Stimulated activated CD4-positive, alpha-beta T cell treated with anti-CD3 and anti-CD28 coated beads, TNF-alpha, amount 100 ng/mL, for 24 hours (primary cell): ENCODE results near the gene SPAG16.
"Not testable (repeated sequence)": the region's sequence is repeated elsewhere in the genome, so short reads cannot be mapped to it uniquely, and the experiment has no call there.

Experiments
- DNase-seq, 3 experiments: peaks; one replicate each; pipeline ENCODE4 v3.0.0-alpha.2; 2020; ENCODE audit warnings: low read depth in 3 of 3

The SPAG16 gene

GRCh38 chr2:213545481-213545880, 261.2 kb downstream of the SPAG16 start:
- DNase-seq, result no peak

GRCh38 chr2:213545964-213546475, 261.8 kb downstream of the SPAG16 start:
- no peak for DNase-seq

GRCh38 chr2:213551526-213551925, 267.3 kb downstream of the SPAG16 start:
- DNase-seq, result no peak

- DNase-seq, result no peak
These were observed 274.8 kb downstream of the SPAG16 start for GRCh38 chr2:213559053-213559452.

- DNase-seq, result no peak
These were observed 277.5 kb downstream of the SPAG16 start for GRCh38 chr2:213561759-213562158.

GRCh38 chr2:213562539-213563180, 278.4 kb downstream of the SPAG16 start:
- no peak for DNase-seq

- DNase-seq, result no peak
These were observed 282.6 kb downstream of the SPAG16 start for GRCh38 chr2:213566846-213567245.

GRCh38 chr2:213609570-213610170, 325.4 kb downstream of the SPAG16 start:
- no peak for DNase-seq

GRCh38 chr2:213627054-213627710, 342.9 kb downstream of the SPAG16 start:
- no peak for DNase-seq

GRCh38 chr2:213627835-213628460, 343.7 kb downstream of the SPAG16 start:
- DNase-seq, result no peak

GRCh38 chr2:213640738-213641425, 356.6 kb downstream of the SPAG16 start:
- DNase-seq, result no peak

GRCh38 chr2:213644926-213645325, 360.7 kb downstream of the SPAG16 start:
- no peak for DNase-seq

- DNase-seq, result no peak
These were observed 364.9 kb downstream of the SPAG16 start for GRCh38 chr2:213649176-213649575.

- DNase-seq, result no peak
These were observed 380.6 kb downstream of the SPAG16 start for GRCh38 chr2:213664817-213665216.

GRCh38 chr2:213669657-213670056, 385.4 kb downstream of the SPAG16 start:
- no peak for DNase-seq

- DNase-seq, result no peak
These were observed 394.4 kb downstream of the SPAG16 start for GRCh38 chr2:213678437-213679218.

GRCh38 chr2:213679894-213680293, 395.6 kb downstream of the SPAG16 start:
- DNase-seq, result no peak

- no peak for DNase-seq
These were observed 398.0 kb downstream of the SPAG16 start for GRCh38 chr2:213682276-213682675.

GRCh38 chr2:213688133-213688532, 403.9 kb downstream of the SPAG16 start:
- no peak for DNase-seq

- not testable (repeated sequence) for DNase-seq
These were observed 404.6 kb downstream of the SPAG16 start for GRCh38 chr2:213688825-213689224.

GRCh38 chr2:213689585-213689984, 405.3 kb downstream of the SPAG16 start:
- DNase-seq, result no peak
